GM18499 (cell line): ENCODE data around the gene ZMIZ1.

Source experiments
- ATAC-seq: cut with Tn5 transposase; IDR thresholded peaks from one replicate; pipeline ENCODE4 v1.9.1; 2021; ENCODE audit warnings: moderate number of reproducible peaks; ENCODE audit not compliant: insufficient read depth, unreplicated experiment

Gene ZMIZ1

GRCh38 chr10:79211616-79212015, 142.8 kb downstream of the ZMIZ1 start:
- no peak for ATAC-seq

- no peak for ATAC-seq
These were observed 146.8 kb downstream of the ZMIZ1 start for GRCh38 chr10:79215531-79215930.

GRCh38 chr10:79219322-79219957, 150.7 kb downstream of the ZMIZ1 start:
- no peak for ATAC-seq

GRCh38 chr10:79220307-79220706, 151.5 kb downstream of the ZMIZ1 start:
- no peak for ATAC-seq

GRCh38 chr10:79221110-79222051, 152.6 kb downstream of the ZMIZ1 start:
- ATAC-seq = no peak

- no peak for ATAC-seq
These were observed 153.4 kb downstream of the ZMIZ1 start for GRCh38 chr10:79222186-79222585.

GRCh38 chr10:79223091-79224048, 154.6 kb downstream of the ZMIZ1 start:
- no peak for ATAC-seq

GRCh38 chr10:79224263-79224949, 155.6 kb downstream of the ZMIZ1 start:
- ATAC-seq = no peak

GRCh38 chr10:79224992-79225391, 156.2 kb downstream of the ZMIZ1 start:
- ATAC-seq = no peak

GRCh38 chr10:79226391-79227245, 157.9 kb downstream of the ZMIZ1 start:
- ATAC-seq = no peak

- ATAC-seq = no peak
These were observed 160.3 kb downstream of the ZMIZ1 start for GRCh38 chr10:79229071-79229541.

GRCh38 chr10:79229830-79230327, 161.1 kb downstream of the ZMIZ1 start:
- ATAC-seq = no peak

GRCh38 chr10:79230328-79230830, 161.6 kb downstream of the ZMIZ1 start:
- ATAC-seq = no peak

GRCh38 chr10:79230850-79231249, 162.1 kb downstream of the ZMIZ1 start:
- no peak for ATAC-seq

- ATAC-seq = no peak
These were observed 163.1 kb downstream of the ZMIZ1 start for GRCh38 chr10:79231908-79232307.

GRCh38 chr10:79232864-79233263, 164.1 kb downstream of the ZMIZ1 start:
- no peak for ATAC-seq

GRCh38 chr10:79234391-79235315, 165.9 kb downstream of the ZMIZ1 start:
- ATAC-seq = no peak
